NCI-H69 (cell line): Measurements from ENCODE around the gene MICOS13.
A peak's percentile ranks its signal among the peaks of the same experiment; 100 is the strongest.

Experiments
- DNase-seq: peaks from one replicate; lab custom pipeline; 2025; lab: John Stamatoyannopoulos, UW

The MICOS13 gene

GRCh38 chr19:5667751-5668271 lies 12.5 kb downstream of the MICOS13 start:
- no peak for DNase-seq

GRCh38 chr19:5666921-5667610 lies 13.2 kb downstream of the MICOS13 start:
- no peak for DNase-seq

GRCh38 chr19:5665781-5666513 lies 14.4 kb downstream of the MICOS13 start:
- no peak for DNase-seq

DNA sequence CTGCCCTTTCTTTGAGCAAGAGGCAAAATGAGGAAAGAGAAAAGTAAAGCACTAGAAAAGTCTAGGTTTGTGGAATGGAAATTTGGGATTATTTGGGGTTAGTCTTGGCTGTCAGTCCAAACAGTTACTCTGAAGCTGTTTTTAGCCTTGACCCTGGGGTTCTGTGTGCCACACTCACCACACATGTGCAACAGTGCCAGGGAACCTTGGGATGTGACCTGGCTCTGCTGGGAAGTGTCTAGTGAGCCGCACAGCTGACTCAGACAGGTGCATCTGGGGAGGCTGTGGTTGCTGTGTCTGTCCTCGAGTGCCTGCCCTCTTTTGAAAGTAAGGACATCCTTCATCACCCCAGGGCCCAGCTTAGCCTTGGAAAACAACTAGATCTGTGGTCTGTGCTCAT lies 15.8 kb downstream of the MICOS13 start:
- DNase-seq = no peak

- no peak for DNase-seq
These were observed 16.4 kb downstream of the MICOS13 start for GRCh38 chr19:5663904-5664303.

DNA sequence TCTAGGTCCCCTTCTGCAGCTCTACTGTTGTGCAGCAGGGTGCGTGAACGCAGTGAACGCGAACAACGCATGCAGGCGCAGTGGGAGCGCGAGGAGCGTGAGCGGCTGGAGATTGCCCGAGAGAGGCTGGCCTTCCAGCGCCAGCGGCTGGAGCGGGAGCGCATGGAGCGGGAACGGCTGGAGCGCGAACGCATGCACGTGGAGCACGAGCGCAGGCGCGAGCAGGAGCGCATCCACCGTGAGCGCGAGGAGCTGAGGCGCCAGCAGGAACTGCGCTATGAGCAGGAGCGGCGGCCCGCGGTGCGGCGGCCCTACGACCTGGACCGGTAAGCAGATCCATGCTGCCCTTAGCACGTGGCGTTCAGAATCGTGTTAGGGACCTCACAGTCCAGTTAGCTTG lies 18.8 kb downstream of the MICOS13 start:
- DNase-seq = no peak

DNA sequence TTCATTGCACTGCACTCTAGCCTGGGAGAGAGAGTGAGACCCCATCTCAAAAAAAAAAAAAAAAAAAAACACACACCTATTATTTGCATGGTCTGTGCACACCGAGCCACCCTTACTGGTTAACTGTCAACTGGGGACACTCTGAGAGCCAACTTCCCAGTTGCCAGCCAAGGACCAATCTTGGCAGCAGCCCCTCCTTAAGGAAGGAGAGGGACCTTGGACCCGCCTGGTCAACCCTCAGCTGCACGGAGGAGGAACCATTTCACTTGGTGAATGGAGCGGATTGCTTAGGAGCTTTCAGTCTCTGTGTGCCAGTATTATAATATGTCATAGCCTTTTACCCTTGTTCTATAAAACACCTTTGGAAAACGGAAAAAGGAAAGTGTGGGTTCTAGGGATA lies 24.9 kb downstream of the MICOS13 start:
- no peak for DNase-seq

DNA sequence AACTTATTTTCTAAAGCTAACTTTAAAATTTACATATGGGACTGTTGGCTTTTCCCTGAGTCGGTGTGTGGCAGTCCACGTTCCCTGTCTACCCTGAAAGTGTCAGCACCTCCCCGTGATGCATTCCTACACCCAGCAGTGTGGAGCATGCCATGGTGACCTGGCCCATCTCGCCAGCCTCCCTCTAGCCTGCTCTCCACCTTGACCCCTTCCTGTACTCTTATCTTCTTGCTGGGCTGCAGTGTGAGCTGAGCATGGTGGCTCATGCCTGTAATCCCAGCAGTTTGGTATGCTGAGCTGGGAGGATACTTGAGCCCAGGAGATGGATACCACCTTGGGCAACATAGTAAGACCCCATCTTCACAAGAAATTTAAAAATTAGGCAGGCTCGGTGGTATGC lies 25.4 kb downstream of the MICOS13 start:
- DNase-seq = no peak

DNA sequence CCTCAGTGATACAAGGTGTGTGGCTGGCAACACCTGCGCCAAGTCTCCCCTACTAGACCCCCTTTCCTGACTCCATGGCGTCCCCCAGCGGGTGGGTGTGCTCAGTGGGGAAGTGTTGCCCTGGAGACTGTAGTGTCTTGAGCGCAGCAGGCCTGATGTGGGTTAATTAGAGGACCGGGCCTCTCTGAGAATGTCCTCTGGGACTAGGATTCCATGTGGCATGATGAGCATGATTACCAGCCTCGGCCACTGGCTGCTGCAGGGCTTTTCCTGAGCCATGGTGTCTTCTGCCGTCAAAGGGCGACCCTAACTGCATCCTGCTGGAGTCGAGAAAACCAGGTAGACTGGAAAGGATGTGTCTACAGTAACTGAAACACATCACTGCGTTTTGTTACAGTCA lies 28.1 kb downstream of the MICOS13 start:
- no peak for DNase-seq

GRCh38 chr19:5651361-5651760 lies 29.0 kb downstream of the MICOS13 start:
- no peak for DNase-seq

GRCh38 chr19:5648464-5648863 lies 31.9 kb downstream of the MICOS13 start:
- no peak for DNase-seq

DNA sequence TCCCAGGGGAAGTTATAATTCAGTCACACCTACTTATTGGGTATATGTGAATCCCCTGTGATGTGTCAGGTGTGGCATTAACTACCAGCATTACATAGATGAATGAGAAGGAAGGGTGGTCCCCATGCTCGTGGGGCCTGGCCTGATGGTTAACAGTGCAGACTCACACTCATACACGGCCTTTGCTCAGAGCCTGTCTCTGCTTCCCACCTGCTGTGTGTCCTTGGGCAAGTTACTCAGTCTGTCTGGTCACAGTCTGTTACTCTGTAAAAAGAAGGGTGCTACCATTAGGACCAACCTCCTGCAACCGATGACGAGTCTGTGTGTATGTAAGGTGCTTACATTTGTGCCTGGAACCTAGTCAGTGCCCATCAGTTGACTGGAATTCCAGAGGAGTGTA lies 33.6 kb downstream of the MICOS13 start:
- no peak for DNase-seq

GRCh38 chr19:5645409-5645808 lies 34.9 kb downstream of the MICOS13 start:
- peak; percentile 93 for DNase-seq

- no peak for DNase-seq
These were observed 36.3 kb downstream of the MICOS13 start for GRCh38 chr19:5644037-5644436.

- no peak for DNase-seq
These were observed 37.3 kb downstream of the MICOS13 start for GRCh38 chr19:5643060-5643459.

DNA sequence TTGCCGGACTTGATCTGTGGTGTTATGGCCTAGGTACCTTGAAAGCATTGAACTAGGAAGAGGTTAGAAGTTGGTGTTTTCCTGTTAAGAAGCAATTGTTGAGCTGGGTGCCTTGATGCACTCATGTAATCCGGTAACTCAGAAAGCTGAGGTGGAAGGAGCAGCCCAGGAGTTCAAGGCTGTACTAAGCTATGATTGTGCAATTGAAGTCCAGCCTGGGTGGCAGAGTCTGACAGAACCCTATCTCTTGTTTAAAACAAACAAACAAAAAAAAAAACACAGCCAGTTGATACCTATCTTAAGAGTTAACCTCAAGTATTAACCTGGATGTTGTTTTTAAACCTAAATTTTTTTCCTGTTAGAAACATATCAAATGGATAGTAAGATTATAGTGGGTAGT lies 38.1 kb downstream of the MICOS13 start:
- no peak for DNase-seq

DNA sequence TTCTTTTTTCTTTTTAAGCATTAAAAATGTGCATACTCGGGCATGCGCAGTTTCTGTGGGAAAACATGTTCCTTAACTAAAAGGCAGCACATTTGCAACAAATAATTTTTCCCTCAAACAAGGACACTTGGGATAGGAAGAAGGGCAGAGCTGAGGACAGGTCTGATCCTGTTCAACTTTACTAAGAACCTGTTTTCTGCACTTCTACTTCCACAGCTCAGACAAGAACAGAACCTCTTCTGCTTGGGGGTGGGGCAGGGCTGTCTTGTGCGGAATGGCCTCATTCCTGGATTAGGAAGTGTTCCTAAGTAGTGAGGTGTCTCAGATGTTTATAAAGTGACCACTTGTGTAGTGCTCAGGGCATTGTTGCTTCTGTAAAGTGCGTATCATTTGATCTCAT lies 39.1 kb downstream of the MICOS13 start:
- no peak for DNase-seq

- DNase-seq = no peak
These were observed 42.3 kb downstream of the MICOS13 start for GRCh38 chr19:5637971-5638370.

DNA sequence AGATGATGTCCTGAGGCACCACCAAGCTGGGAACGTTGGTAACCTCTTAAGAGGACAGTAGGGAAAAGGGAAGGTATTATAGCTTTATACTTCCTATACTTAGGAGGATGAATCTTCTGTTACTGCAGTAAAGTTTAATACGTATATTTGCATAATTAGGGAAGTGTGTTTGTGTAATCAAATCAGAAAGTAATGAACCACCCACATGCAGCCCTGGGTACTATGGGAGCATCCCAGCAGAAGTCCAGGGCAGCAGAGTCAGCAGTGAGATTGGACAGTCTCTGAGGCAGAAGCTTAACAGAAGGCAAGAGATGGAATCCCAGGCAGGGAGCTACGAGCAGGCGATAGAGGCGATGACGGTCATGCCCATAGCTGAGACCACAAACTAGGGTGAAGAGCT lies 44.9 kb downstream of the MICOS13 start:
- DNase-seq = no peak

DNA sequence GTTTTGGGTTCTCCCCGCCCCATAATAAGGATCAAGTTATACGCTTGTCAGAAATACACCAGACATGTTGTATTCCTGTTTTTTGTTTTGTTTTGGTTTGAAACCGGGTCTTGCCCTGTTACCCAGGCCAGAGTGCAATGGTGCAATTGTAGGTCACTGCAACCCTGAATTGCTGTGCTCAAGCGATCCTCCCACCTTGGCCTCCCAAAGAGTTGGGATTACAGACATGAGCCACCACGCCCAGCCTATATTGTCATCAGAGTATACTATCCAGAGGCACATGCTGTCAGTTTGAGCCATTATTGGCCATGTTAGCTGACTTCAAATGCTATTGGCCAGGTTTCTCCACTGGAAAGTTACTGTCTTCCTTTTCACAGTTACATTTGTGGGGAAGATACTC lies 47.7 kb downstream of the MICOS13 start:
- DNase-seq = no peak

- DNase-seq = no peak
These were observed 48.1 kb downstream of the MICOS13 start for GRCh38 chr19:5632241-5632612.

DNA sequence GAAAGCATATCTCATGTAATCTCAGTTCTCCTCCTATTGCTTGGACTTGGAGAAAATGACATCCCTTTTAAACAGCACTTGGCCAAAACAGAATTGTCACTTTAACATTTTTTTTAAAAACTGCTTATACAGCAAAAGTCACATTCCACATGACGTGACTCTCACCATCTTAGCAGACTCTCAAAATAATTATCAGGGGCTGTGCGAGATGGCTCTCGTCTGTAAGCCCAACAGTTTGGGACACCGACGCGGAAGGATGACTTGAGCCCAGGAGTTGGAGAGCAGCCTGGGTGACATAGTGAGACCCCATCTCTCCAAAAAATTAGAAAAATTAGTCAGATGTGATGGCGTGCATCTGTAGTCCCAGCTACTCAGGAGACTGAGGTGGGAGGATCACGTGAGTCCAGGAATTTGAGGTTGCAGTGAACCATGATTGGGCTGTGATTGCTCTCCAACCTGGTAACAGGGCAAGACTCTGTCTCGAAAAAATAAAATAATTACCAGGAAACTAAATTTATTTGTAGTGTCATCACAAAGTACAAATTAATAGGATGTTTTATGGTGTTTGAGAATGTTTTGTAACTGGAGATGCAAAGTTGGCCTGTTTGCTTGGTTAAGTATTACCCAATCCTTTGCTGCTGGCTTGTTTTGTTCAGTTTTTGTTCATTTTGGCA lies 48.6 kb downstream of the MICOS13 start:
- no peak for DNase-seq

DNA sequence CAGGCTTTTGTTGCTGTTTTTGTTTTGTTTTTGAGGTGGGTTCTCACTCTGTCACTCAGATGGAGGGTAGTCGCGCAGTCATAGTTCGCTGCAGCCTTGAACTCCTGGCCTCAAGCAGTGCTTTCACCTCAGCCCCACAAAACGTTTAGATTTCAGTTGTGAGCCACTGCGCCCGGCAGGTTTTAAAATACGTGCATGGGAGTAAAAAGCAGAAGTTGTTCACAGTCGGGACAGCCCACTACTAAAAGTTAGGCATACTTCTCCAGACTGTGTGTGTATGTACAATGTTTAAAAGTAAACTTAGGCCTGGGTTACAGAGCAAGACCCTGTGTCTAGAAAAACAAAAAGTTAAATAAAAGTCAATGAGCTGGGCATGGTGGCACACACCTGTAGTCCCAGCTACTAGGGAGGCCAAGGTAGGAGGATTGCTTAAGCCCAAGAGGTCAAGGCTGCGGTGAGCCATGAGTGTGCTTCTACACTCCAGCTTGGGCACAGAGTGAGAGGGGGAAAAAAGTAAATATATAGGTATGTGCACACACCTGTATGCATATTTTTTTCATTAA lies 51.3 kb downstream of the MICOS13 start:
- DNase-seq = no peak
